ENCODE data around the gene TCF15. TPM values are rescaled to one million over a fixed set of nuclear protein-coding genes. Genes with fewer than 3 reads are reported as not detected.

Gene TCF15
- total RNA-seq, 4 donors from 2014 or later, result 0.51 to 1.0 (median 0.97) TPM; not detected in 1

GRCh38 chr20:618980-619379, 8.9 kb upstream of the TCF15 start:
- intact Hi-C loops (cut with DNase I; ENCODE audit: low total_unique reads), result no loop called here
- no peak for DNase-seq
- H3K27me3 ChIP-seq, result no peaks in the 10 kb centered on the region

GRCh38 chr20:617934-618690, 8.0 kb upstream of the TCF15 start:
- Histone ChIP-seq H3K27me3 (no peaks in the 10 kb centered on the region), H3K9me3 (no peaks in the 10 kb centered on the region), H3K36me3 (no peaks in the 10 kb centered on the region), H3K4me1 (no peaks in the 10 kb centered on the region), H3K4me3 (no peak overlapping the region), H3K27ac (no peak overlapping the region)
- TF ChIP-seq POLR2A (IDR thresholded peaks at IDR 0.05) (no peak), CTCF (IDR thresholded peaks at IDR 0.05) (no peak)
- DNase-seq, result no peak
- intact Hi-C loops (cut with DNase I; ENCODE audit: low total_unique reads), result no loop called here

More at GRCh38 chr20:618980-619379, 8.9 kb upstream of the TCF15 start:
- H3K27ac ChIP-seq, result no peak overlapping the region
- H3K9me3 ChIP-seq, result no peaks in the 10 kb centered on the region
- no peaks in the 10 kb centered on the region for H3K4me1 ChIP-seq
- TF ChIP-seq POLR2A (IDR thresholded peaks at IDR 0.05) (no peak), CTCF (IDR thresholded peaks at IDR 0.05) (no peak)
- no peaks in the 10 kb centered on the region for H3K36me3 ChIP-seq
- H3K4me3 ChIP-seq, result no peak overlapping the region

GRCh38 chr20:615514-615913, 5.4 kb upstream of the TCF15 start:
- TF ChIP-seq POLR2A (IDR thresholded peaks at IDR 0.05), result no peak
- no peak for TF ChIP-seq CTCF (IDR thresholded peaks at IDR 0.05)
- intact Hi-C loops (cut with DNase I; ENCODE audit: low total_unique reads), result no loop called here
- no peak overlapping the region for H3K27ac ChIP-seq
- no peak overlapping the region for H3K4me3 ChIP-seq
- no peak for DNase-seq
- H3K4me1 ChIP-seq, result no peaks in the 10 kb centered on the region
- peaks cover 0 to 7% of the 10 kb centered on the region in 2 donors for H3K27me3 ChIP-seq
- H3K9me3 ChIP-seq, result no peaks in the 10 kb centered on the region
- no peaks in the 10 kb centered on the region for H3K36me3 ChIP-seq

DNA sequence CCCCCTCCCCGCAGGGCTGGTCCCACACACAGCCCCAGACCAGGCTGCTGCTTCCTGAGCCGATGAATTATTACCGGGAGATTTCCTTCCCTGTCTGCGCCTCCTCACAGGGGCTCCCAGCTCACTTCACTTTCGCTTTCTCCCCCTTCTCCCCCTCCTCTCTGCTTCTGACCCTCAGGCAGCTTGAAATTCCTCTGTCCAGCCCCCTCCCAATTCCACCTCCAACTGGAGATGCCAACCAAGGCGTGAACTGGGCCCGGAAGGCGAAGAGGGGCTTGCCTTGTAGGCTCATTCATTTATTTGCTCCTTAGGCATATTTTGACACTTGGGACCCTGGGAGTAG, 1.7 kb upstream of the TCF15 start:
- TF ChIP-seq POLR2A (IDR thresholded peaks at IDR 0.05) (no peak), CTCF (IDR thresholded peaks at IDR 0.05) (no peak)
- Histone ChIP-seq H3K27ac (no peak overlapping the region), H3K27me3 (peaks cover 0 to 7% of the 10 kb centered on the region in 2 donors), H3K4me1 (no peaks in the 10 kb centered on the region), H3K4me3 (no peak overlapping the region), H3K9me3 (no peaks in the 10 kb centered on the region), H3K36me3 (no peaks in the 10 kb centered on the region)
- DNase-seq, result no peak
- intact Hi-C loops (cut with DNase I; ENCODE audit: low total_unique reads), result no loop called here

DNA sequence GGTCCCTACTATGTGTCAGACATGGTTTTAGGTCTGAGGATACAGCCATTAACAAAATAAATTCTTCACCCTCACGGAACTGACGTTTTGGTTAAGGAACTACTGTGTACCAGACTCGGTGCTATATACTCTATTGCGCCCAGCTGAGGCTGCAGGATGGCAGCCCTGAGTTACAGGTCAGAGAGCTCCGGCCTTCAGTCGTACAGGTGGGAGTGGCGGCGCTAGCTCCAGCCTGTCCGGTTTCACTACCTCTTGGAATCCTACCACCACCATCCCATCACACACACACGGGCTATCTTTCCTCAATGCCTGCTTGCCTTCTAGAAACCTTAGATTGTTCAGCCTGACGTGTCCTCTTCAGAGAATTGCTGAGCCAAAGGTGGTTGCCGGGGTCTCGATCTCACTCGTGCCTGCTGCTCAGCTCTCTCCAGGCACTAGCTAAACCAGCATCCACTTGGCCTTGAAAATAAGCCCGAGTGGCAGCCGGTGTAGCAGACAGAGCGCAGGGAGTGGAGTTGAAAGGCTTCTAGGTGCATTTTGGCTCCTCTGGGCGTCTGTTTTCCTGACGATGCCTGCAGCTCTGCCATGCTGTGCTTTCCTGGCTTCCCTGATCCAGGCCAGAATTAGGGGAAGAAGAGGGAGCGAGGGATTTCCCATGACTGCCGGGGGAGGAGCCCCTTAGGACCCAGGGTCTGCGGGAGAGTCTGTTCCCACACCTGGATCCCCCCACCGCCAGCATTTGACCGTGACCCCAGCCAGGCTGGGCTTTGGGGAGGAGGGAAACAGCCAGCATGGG, 1.1 kb upstream of the TCF15 start:
- Histone ChIP-seq H3K27me3 (peaks cover 0 to 7% of the 10 kb centered on the region in 2 donors), H3K4me1 (no peaks in the 10 kb centered on the region), H3K9me3 (no peaks in the 10 kb centered on the region), H3K27ac (no peak overlapping the region), H3K36me3 (no peaks in the 10 kb centered on the region), H3K4me3 (no peak overlapping the region)
- intact Hi-C loops (cut with DNase I; ENCODE audit: low total_unique reads), result no loop called here
- DNase-seq, result no peak
- TF ChIP-seq POLR2A (IDR thresholded peaks at IDR 0.05) (no peak), CTCF (IDR thresholded peaks at IDR 0.05) (no peak)
